T follicular helper cell (primary cell): ENCODE data around the gene CRYBA2.
A peak's percentile ranks its signal among the peaks of the same experiment; 100 is the strongest.

Source experiments
- DNase-seq: peaks from one replicate; pipeline ENCODE4 v3.0.0-alpha.2; 2020; ENCODE audit warnings: low read depth

Gene CRYBA2

DNA sequence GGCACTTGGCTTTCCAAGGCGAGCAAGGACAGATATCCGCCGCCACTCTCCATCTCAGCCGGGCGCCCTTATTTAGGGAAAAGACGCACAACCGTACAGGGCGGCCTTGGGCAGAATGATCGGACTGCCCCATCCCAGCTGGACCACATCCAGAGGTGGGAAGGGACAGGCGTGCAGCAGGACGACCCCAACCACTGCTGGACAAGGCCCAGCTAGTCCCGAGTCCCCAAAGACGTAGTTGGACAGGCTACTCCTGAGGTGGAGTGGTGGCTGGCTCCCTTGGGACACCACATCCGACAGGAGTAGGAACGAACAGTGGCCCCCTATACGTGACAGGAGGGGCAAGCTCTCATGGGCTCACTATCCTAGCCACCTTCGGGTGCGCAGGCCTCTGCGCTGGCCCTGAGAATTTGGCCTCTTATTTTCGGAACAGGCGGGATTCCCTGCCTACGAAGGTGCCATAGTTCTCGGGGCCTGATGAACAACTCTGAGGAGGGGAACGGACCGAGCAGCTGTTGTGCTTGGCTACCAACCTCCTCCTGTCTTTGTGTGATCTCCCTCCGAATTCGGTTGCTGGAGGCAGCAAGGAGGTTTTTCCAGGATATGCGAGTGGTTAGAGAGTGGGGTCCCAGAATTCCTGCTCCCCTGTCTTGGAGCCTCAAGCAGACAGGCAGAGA lies 10.5 kb downstream of the CRYBA2 start:
- no peak for DNase-seq

GRCh38 chr2:218981881-218982585 lies 11.2 kb downstream of the CRYBA2 start:
- peak; percentile 21 for DNase-seq

GRCh38 chr2:218981390-218981880 lies 11.8 kb downstream of the CRYBA2 start:
- no peak for DNase-seq

- no peak for DNase-seq
Observed at GRCh38 chr2:218980735-218981389, 12.4 kb downstream of the CRYBA2 start.

DNA sequence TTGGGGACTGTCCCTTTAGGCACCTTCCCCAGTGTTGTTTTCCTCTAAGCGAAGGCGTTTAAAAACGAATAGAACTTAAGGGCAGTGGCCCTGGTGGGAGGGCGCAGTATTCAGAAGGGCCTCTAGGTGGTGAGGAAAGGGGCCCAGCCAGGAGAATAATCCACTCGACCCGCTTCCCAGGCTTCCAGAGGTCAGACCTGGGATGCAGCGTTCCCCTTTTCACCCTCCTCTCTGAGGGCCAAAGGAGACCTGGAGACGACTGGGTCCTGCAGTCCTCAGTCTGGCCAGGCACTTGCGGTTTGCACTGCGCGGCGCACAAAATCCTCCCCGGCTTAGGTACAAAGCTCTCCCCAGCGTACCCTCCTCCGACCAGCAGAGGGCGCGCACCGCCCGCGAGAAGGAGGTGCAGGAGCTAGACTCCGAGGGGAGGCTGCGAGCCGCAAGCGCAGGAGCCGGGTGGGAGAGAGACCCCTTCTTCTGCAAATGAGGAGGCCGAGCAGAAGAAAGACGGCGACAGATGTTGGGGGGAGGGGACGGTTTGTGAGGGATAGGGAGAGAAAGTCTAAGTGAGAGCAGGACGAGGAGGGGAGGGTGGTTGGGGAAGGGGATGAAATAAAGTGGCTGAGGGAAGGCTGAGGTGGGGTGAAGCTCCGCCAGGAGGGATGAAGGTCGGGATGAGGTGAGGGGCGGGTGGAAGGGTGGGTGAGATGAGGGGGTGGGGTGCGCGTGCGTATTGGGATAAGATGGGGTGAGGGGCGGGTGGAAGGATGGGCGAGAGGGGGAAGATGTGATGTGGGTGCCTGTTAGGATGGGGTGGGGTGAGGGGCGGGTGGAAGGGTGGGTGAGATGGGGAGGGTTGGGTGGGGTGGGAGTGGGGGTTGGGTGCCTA lies 13.1 kb downstream of the CRYBA2 start:
- peak; percentile 72 for DNase-seq

DNA sequence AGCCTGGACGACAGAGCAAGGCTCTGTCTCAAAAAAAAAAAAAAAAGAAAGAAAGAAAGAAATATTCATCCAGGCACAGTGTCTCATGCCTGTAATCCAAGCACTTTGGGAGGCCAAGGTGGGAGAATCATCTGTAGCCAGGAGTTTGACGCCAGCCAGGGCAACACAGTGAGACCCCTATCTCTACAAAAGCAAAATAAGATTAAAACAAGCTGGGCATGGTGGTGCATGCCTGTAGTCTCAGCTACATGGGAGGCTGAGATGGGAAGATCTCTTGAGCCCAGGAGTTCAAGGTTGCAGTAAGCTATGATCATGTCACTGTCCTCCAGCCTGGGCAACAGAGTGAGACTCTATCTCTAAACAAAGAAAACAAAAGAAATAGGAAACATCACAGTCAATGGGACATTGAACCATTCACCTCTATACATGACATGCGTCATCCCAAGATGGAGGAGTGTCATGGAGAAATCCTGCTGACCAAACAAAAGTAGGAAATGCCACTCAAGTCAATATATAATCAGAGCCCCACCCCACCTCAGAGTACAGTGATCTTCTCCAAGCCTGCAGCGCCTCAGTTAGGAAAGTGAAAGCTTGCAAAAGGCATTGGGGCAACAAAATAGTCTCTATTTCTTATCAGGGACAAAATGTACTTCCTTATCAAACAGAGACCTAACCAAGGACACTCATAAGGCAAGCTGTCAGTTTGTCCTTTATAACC lies 18.0 kb downstream of the CRYBA2 start:
- DNase-seq, result no peak

- DNase-seq, result no peak
Observed at GRCh38 chr2:218970894-218971293, 22.3 kb downstream of the CRYBA2 start.

DNA sequence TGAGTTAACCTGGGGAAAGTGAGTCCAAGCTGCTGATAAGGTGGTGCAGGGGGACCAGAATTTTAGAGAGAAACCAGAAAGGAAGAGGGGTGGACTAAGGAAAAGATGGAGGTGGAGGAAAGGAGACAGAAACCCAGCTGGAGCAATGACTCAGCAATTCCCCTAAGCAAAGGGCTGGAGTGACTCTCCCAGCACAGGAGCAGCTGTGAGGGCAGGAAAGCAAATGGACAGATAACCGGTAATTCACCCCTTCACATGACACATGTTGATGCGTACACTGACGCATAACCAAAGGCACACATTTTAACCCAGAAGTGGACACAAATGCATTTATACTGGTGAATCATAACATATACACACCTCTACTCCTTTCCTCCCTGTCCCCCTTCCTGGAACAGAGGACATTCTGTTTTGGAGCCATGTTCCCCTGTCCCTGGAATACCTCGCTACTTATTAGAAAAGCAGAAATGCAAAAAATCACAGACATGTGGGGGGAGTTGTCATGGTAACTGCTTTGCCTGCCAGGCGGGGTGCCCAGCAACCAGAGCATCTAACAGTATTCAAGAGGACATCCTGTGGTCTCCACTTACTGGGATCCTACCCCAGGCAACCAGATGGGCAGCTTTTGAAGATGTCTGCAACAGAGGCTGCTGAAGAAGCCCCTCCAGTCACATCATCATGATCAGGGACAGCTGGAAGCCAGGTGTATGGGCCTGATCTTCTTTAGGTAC lies 29.0 kb downstream of the CRYBA2 start:
- DNase-seq, result no peak

DNA sequence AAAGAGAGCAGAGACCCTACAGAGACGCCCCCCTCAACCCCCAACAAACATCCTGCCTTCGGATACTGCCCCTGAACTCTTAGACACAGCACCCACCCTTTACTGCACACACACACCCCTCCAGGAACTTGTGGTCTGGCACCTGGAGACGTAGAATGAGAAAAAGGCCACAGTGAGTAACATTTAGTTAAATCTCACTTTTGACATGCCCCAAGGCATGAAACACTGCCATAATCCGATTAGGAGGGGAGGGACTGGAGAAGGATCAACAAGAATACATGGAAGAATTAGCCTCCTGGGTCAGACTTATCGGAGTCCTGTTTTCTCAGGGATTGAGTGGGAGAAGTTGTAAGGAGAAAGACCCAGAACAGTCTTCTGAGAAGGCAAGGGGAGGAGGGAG lies 29.6 kb downstream of the CRYBA2 start:
- DNase-seq, result no peak

- peak; percentile 39 for DNase-seq
Observed at GRCh38 chr2:218962859-218963492, 30.2 kb downstream of the CRYBA2 start.

DNA sequence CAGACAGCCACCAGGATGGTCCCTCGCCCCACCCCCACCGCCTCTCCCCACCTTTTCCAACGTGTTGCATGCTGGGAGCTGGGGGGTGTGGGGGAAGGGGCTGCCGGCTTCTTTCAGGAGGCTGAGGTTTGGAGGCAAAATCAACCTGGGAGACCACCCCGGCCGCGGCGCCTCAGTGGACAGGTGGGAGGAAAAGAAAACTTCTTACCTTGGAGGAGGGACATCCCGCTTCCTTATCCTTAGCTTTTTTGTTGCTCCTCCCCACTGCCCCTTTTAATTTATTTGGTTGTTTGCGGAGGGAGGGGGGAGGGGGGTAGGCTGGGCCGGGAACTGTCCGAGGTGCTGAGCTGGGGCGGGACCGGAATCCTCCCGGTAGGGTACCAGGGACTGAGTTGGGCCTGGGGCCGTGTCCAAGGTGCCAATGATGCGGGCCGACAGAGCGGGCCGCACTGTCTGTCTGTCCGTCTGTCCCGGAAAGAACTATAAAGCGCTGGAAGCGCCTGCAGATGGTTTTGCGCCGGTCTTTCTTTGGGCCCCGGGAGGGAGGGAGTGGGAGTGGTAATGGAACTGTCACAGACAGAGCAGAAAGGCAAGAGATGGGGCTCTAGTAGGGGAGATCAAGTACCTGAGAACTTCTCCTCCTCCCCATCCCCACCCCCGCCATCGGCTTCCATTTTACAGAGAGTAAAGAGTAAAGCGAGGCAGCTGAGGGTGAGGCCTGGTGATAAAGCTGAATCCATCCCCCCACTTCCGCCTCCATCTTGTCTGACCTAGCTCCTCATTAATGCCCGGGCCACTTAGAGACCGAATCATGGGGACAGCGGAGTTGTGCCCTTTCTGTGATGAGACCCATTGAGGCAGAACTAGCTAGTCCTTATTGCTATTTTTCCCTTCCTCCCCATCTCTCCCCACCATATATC lies 31.3 kb downstream of the CRYBA2 start:
- no peak for DNase-seq

GRCh38 chr2:218961229-218961628 lies 32.0 kb downstream of the CRYBA2 start:
- no peak for DNase-seq

- no peak for DNase-seq
Observed at GRCh38 chr2:218960309-218961165, 32.7 kb downstream of the CRYBA2 start.

DNA sequence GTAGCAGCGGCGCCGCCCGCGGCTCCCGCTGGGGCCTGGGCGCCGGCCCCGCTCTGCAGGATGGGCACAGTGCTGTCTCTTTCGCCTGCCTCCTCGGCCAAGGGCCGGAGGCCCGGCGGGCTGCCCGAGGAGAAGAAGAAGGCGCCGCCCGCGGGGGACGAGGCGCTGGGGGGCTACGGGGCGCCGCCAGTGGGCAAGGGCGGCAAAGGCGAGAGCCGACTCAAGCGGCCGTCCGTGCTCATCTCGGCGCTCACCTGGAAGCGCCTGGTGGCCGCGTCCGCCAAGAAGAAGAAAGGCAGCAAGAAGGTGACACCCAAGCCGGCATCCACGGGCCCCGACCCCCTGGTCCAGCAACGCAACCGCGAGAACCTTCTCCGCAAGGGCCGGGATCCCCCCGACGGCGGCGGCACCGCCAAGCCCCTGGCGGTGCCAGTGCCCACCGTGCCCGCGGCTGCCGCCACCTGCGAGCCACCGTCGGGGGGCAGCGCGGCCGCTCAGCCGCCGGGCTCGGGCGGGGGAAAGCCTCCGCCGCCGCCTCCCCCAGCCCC lies 33.4 kb downstream of the CRYBA2 start:
- no peak for DNase-seq

GRCh38 chr2:218959141-218959731 lies 34.0 kb downstream of the CRYBA2 start, which contains the start of gene CDK5R2:
Gene CDK5R2 (plus strand): TSS chr2:218959666. CDS start chr2:218959821, 155 bp downstream.
- DNase-seq, result peak; percentile 37

- no peak for DNase-seq
Observed at GRCh38 chr2:218958276-218958675, 34.9 kb downstream of the CRYBA2 start.

DNA sequence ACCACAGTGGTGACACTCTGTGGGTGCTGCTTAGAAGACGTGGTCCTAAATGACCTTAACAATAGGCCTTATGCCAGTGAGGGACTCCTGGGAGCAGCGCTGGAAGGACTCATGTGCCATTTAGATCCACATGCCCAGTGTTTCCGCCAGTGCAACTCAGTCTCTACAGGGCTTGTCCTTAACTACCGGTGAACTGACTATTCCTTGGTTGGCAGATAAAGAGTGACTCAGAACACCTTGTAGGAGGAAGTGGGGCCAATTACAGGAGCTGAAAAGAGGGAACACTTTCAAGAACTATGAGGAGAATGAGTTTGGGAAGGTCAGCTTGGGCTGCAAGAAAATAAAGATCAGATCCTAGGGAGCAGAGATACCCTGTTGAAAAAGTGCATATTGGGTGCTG lies 35.6 kb downstream of the CRYBA2 start:
- DNase-seq, result no peak
